ENCODE measurements around the gene PPIL1. TPM values are rescaled to one million over a fixed set of nuclear protein-coding genes. Genes with fewer than 3 reads are reported as not detected.

Gene PPIL1
- total RNA-seq = 10 to 100 TPM; 18.3 to 20.3 TPM
- long read RNA-seq, donor 1, partial matches to known transcripts = 1 of 4 reads
- long read RNA-seq, donor 1, other reads (novel, unspliced or antisense) = 0 of 4 reads
- long read RNA-seq, donor 2, transcript PPIL1-201 (4 exons, 1,739 nt) = major isoform, 32 of 35 reads
- long read RNA-seq, donor 2, partial matches to known transcripts = 3 of 35 reads
- long read RNA-seq, donor 2, other reads (novel, unspliced or antisense) = 0 of 35 reads

- intact Hi-C loops (cut with DNase I) = no loop called here
- DNase-seq (ENCODE audit: low spot score) = peak; percentile 95
Observed at GRCh38 chr6:36874443-36875249, at the start of gene PPIL1. Gene PPIL1 (minus strand): TSS chr6:36874803. CDS start chr6:36874772, 31 bp downstream.

- no peak for DNase-seq (ENCODE audit: low spot score)
- intact Hi-C loops (cut with DNase I) = loop anchor here in 1 of 2 donors (10.0 kb wide), 1 partner anchor 51 kb away; no protein-coding TSS in a partner anchor
Observed at GRCh38 chr6:36924131-36924530, 49.5 kb upstream of the PPIL1 start.

GRCh38 chr6:36920546-36920945 is 45.9 kb upstream of the PPIL1 start:
- DNase-seq (ENCODE audit: low spot score) = no peak
- intact Hi-C loops (cut with DNase I) = loop anchor here in 1 of 2 donors (10.0 kb wide), 1 partner anchor 54 kb away; no protein-coding TSS in a partner anchor

- DNase-seq (ENCODE audit: low spot score) = no peak
- intact Hi-C loops (cut with DNase I) = loop anchor here in 1 of 2 donors (10.0 kb wide), 1 partner anchor 55 kb away; no protein-coding TSS in a partner anchor
Observed at GRCh38 chr6:36920049-36920448, 45.4 kb upstream of the PPIL1 start.

- DNase-seq (ENCODE audit: low spot score) = peak; percentile 91
- intact Hi-C loops (cut with DNase I) = no loop called here
Observed at GRCh38 chr6:36917541-36918193, 43.1 kb upstream of the PPIL1 start.

- intact Hi-C loops (cut with DNase I) = no loop called here
- no peak for DNase-seq (ENCODE audit: low spot score)
Observed at GRCh38 chr6:36916126-36916525, 41.5 kb upstream of the PPIL1 start.

DNA sequence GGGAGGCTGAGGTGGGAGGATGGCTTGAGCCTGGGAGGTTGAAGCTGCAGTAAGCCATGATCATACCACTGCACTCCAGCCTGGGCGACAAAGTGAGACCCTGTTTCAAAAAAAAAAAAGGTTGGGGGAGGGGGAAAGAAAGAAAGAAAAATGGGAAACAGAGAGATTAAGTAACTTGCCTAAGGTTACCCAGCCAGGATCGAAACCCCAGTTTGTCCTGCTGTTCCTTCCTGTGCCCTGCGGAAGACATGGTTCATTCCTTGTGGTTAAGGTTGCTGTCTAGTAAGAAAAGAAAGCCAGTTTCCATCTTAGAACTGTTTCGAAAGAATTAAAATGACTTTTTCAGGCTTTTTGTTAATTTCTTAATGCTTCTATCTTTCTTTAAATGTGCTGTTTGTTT is 41.0 kb upstream of the PPIL1 start:
- no peak for DNase-seq (ENCODE audit: low spot score)
- intact Hi-C loops (cut with DNase I) = no loop called here

GRCh38 chr6:36914227-36914794 is 39.7 kb upstream of the PPIL1 start:
- intact Hi-C loops (cut with DNase I) = no loop called here
- no peak for DNase-seq (ENCODE audit: low spot score)

GRCh38 chr6:36913082-36913481 is 38.5 kb upstream of the PPIL1 start:
- DNase-seq (ENCODE audit: low spot score) = no peak
- intact Hi-C loops (cut with DNase I) = no loop called here

GRCh38 chr6:36912586-36912985 is 38.0 kb upstream of the PPIL1 start:
- intact Hi-C loops (cut with DNase I) = no loop called here
- no peak for DNase-seq (ENCODE audit: low spot score)

DNA sequence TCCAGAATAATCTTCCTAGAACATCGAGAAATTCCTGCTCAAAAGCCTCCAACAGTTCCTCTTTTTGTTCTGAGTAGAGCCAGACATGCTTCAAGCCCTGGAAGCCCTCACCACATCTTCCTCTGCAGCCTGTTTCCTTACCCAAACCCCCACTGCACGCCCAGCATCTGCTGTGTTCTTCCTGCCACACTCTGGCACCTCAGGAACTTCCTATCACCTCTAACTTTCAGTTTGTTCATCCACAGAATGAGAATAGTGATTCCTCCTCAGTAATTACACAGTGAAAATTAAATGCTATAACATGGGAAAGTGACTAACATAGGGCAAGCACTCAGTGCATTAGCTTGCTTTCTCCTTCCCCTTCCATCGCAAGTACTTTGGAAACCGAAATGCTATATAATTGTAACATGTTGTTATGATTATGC is 37.4 kb upstream of the PPIL1 start:
- no peak for DNase-seq (ENCODE audit: low spot score)
- intact Hi-C loops (cut with DNase I) = no loop called here

GRCh38 chr6:36908747-36909146 is 34.1 kb upstream of the PPIL1 start:
- DNase-seq (ENCODE audit: low spot score) = no peak
- intact Hi-C loops (cut with DNase I) = no loop called here

- intact Hi-C loops (cut with DNase I) = no loop called here
- no peak for DNase-seq (ENCODE audit: low spot score)
Observed at GRCh38 chr6:36907781-36908180, 33.2 kb upstream of the PPIL1 start.

GRCh38 chr6:36906539-36907325 is 32.1 kb upstream of the PPIL1 start:
- DNase-seq (ENCODE audit: low spot score) = no peak
- intact Hi-C loops (cut with DNase I) = no loop called here

- intact Hi-C loops (cut with DNase I) = no loop called here
- DNase-seq (ENCODE audit: low spot score) = no peak
Observed at GRCh38 chr6:36904851-36905393, 30.3 kb upstream of the PPIL1 start.

DNA sequence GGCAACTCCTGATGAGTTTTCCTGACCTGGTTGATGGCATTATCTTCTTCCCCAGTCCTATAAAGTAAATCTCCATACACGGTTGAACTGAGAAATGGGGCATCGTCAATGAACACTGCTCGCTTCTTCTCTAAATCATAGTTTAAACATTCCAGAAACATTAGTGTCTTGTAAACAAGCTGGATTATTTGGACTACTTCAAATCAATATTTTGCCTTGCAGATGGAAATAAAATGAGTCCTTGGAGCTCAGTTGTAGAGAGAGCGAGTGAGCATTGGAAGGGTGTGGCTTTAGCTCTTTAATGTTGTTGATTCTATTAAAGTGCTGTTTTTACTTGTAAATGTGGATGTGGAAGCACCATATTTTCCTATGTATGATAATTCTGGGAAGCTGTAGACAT is 29.5 kb upstream of the PPIL1 start:
- no peak for DNase-seq (ENCODE audit: low spot score)
- intact Hi-C loops (cut with DNase I) = no loop called here

DNA sequence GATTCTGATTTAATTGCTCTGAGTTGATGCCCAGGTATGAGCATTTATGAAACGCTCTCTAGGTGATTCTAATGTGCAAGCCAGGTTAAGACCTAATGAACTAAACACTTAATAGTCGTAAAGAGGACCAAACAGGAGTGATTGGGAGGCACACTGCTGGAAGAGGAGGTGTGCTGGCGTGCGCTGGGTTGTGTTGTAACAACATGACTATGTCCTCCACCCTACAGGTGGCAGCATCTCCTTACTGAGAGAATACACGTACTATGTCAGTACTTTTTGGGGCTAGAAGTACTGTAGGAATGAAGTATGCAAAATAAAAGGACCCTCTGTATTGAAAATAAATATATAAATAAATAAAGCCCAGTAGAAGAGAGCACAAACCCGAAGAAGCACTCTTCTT is 23.0 kb upstream of the PPIL1 start:
- DNase-seq (ENCODE audit: low spot score) = no peak
- intact Hi-C loops (cut with DNase I) = no loop called here

- no peak for DNase-seq (ENCODE audit: low spot score)
- intact Hi-C loops (cut with DNase I) = no loop called here
Observed at GRCh38 chr6:36893976-36894932, 19.7 kb upstream of the PPIL1 start.

Measured in posterior vena cava (tissue), 2 donors.